Islet precursor cell (in vitro differentiated cells): ENCODE results near the gene PNPT1.
"Not testable (repeated sequence)": the region's sequence is repeated elsewhere in the genome, so short reads cannot be mapped to it uniquely, and the experiment has no call there.

Experiments
- DNase-seq: peaks from one replicate; pipeline ENCODE4 v3.0.0-alpha.2; 2018

The PNPT1 gene

DNA sequence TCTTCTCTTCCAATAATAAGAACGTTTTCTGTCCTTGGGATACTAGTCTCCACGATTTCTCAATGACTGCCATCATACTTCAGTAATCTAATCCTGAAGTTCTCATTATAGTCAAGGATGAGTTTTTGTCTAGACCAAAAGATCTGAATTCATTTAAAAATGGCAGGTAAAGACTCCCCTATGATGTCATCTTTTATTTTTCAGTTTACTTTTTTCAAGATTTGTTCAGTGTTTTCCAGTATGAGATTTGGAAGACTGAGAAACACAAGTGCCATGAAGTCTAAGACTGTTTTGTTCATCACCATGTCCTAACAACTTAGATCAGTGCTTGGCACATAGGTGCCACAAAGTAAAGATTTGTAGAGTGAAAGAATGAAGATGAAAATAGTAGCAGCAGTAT lies 40.4 kb downstream of the PNPT1 start:
- DNase-seq, result no peak

DNA sequence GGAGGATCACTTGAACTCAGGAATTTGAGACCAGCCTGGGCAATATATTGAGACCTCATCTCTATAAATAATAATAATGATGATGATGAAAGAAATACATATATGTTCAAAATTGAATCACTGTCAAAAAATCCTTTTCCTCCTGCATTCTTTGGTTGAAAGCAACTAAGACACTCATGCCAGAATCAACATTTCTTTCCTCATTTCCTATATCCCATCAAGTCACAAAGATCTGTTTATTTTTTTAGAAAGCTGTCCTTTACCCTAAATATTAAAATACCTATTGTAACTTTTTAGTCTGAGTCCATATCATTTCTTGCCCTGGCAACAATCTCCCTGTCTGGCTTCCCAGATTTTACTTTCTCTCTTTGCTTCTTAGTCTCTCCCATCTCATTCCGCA lies 44.4 kb downstream of the PNPT1 start:
- no peak for DNase-seq

DNA sequence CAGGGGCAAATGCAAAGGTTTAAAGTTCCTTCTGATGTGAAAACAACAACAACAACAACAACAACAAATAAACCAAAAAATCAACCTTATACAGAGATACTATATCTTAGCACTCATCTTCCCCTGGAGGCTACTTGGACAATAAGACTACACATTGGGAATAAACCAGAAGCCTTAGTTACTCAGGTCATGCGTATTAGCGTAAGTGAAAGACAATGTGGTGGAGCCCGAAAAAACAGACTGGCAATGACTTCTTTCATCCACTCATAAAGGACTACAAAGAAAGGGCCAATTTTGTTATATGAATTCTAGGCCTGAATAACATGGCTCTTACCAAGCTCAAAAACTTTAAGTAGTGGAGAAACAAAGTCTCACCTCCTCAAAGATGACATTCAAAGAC lies 56.8 kb downstream of the PNPT1 start:
- no peak for DNase-seq

DNA sequence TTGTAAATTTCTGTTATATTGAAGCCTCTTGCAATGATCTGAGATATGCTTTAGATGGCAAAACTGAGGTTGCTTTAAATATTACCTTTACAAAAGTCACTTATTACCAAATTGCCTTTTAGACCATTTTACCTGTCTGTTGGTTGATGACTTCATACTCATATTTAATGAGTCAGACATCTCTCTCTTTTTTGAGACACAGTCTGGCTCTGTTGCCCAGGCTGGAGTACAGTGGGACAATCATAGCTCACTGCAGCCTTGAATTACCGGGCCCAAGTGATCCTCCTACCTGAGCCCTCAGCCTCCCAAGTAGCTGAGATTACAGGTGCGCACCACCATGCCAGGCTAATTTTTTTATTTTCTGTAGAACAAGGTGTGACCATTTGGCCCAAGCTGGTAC lies 64.7 kb downstream of the PNPT1 start:
- no peak for DNase-seq

DNA sequence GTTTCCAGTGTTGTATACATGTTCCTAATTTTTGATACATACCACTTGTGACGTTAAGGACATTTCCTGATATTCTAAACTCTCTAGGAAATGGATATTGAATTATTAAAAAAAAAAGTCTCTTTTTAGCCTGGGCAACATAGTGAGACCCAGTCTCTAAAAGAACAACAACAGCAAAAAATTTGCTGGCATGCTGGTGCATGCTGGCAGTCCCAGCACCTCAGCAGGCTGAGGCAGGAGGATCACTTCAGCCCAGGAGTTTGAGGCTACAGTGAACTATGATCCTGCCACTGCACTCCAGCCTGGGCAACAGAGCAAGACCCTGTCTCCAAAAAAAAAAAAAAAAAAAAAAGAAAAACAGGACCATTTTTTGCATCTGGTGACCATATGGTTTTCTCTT lies 65.7 kb downstream of the PNPT1 start:
- DNase-seq, result no peak

DNA sequence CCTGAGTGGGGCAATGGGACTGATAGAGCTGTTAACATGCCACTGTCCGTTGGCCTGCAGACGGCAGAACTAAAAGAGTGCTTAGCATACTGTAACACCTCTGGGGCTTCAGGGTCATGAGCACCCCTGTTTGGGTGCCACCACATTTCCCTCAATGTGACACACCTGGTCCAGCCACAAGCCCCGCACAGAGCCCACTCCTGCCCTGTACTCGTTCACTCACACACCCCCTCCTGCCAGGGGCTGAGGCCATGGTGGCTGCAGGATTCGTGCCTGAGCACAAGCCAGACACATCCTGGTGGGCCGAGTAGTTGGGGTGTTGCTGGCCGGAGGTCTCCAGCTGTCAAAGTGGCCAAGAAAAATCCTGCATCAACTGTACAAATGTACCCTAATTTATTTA lies 71.8 kb downstream of the PNPT1 start:
- DNase-seq, result no peak

DNA sequence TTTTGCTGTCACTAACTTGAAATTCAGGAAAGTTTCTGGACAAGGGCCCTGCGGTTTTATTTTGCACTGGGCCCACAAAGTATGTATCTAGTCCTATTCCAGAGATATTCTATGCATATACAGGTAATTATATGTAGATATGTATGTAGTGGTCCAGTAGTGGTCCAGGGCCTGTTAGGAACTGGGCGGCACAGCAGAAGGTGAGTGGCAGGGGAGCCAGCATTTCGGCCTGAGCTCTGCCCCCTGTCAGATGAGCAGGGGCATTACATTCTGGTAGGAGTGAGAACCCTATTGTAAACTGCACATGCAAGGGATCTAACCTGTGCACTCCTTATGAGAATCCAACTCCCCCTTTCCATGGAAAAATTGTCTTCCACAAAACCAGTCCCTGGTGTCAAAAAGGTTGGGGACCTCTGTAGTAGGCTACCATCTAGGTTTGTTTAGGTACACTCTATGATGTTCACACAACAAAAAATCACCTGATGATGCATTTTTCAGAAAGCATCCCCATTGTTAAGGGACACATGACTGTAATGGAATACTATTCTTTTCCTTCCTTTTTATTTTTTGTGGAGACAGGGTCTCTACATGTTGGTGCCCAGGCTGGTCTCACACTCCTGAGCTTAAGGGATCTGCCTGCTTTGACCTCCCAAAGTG lies 73.4 kb downstream of the PNPT1 start:
- DNase-seq, result no peak

DNA sequence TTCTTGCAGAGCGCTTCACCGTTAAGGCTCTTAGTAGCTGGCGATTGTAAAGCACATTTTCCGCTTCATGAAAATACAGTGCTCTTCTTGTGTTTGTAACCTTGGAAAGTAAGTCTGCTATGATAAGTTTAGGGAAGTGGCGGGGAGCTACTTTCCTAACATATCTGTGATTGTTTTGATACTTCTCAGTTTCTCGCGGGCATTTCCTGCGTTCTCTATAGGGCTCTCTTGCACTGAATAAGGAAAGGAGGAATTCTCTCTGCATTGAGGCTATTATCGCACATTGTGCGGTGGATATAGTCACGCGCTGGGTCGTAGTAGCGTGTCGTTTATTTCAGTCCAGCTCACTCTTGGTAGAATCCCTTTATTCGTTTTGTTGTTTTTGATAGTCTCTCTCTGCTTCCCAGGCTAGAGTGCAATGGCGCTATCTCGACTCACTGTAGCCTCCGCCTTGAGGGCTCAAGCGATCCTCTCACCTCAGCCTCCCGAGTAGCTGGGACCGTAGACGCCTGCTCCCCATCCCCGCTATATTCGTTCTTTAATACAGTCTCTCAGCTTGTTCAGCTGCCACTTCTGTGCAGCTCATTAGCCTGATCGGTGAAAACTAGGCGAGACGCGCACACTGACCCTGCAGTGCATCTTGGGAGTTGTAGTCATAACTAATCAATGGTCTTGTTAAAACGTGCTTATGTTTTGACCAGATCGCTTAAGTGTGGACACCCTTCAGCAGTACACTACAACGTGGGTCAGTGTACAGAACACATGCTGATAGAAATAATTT lies 75.2 kb downstream of the PNPT1 start:
- peak; percentile 64 for DNase-seq

DNA sequence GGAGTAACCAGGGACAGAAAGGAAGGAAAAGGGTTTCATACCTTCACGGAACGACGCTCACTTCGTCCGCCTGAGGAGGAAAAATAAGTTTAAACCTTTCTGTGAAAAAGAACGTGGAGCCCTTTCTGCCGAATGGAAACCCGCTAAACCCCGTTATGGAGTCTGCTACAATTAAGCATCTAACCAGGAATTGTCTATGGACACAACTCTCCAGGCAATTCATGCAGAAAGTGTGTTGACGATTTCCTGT lies 75.7 kb downstream of the PNPT1 start:
- no peak for DNase-seq

DNA sequence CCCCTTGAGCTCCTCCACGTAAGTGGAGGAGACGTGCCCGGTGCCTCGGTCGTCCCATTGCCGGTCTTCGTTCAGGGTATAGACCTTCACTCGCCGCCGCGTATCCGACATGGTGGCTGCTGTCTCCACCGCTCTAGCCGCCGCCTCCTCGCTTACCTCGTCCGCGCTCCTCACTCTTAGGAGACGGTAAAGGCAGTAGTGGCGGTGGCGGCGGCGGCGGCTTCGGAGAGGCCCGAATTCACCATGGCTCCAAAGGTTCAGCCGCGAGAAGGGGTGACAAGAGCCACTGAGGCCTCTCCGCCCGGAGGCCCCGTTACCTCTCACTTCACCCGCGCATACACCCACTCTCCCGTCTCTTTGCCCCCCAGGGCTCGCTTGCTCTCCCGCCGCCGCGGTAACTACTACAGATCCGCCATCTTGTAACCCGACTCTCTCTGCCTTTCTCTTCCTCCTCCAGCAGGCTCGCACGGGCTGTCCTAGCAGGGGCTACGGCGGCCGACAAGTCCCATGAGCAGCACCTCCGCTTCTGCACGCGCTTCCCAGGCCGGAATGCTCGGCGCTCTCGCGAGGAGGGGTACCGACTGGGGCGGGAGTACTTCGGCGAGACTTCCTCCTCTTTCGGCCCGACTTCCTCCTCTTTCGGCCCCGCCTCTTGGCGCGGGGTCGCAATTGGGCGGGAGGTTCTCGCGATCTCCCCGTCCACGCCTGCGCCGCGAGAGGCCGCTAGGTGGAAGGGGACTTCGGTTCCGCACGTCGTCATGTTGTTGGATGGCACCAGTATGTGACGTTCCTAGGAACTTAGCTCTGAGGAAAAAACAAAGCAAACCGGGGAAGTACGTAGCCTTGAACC lies 76.2 kb downstream of the PNPT1 start, which contains the start of gene PPP4R3B:
PPP4R3B (minus strand) TSS at position 448 of the 850 bp plus-strand sequence; CDS start at position 111, 337 bp downstream.
- peak; percentile 100 for DNase-seq

DNA sequence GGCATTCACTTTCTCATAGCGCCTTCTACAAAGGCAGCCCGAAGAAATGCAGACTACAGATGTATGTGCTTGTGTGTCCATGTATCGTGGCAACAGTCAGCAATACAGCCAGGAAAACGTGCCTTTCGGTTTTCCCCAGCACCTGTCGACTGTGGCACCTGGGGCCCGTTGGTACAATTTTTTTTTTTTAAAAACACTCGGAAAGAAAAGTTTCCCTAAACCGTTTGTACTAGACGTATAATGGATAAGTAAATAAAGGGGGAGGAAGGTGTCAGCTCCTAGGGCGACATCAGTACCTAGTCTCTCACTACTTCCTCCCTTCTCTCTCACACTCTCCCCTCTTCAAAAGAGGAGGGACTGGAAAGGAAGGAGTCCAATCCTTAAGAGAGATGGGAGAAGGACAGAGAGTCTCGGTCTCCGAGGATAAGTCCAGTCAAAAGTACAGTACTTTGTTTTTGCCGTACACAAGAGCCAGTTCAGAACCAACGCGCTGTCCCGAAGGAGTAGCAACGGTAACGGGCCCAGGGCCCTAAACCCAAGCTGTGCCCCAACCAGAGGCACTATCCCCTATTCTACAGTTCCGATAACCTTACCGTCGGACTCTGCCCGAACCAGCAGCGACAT lies 77.0 kb downstream of the PNPT1 start:
- DNase-seq, result peak; percentile 54

DNA sequence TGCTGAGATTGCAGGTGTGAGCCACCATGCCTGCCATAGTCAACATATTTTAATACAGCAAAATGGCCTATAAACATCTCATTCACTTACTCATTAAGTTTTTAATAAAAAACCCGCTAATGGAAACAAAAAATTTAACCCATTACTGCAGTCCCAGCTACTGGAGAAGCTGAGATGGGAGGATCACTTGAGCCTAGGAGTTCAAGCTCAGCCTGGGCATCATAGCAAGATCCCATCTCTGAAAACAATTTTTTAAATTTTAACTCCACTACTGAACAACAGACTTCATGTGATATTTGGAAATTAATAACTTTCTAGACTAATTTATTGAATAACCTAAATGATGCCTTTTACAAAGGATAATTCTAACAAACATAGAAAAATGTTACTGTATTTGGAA lies 81.6 kb downstream of the PNPT1 start:
- no peak for DNase-seq

DNA sequence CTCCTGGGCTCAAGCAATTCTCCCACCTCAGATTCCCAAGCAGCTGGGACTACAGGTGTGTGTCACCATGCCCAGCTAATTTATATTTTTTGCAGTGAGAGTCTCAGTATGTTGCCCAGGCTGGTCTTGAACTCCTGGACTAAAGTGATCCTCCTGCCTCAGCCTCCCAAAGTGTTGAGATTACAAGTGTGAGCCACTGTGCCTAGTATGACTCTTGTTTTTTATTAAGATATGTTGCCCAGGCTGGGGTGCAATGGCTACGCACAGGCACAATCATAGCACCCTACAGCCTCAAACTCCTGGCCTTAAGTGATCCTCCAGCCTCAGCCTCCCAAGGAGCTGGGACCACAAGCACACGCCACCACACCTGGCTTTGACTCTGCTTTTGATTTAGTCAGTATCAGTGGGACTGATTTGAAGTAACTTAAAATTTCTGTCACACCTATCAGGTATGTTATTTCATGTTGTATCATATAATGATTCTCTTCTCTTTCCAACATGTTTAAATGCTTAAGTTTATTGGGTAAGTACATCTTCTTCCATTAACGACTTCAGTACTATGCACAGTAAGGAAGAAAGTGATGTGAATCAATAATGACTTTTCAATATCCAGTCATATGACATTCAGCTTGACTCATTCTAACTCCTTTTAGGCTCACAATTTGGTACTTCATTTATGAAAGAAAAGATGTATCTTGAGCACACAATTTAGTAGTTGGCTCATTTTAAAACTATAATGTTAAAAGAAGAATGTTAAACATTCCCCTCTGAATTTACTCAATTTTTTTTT lies 82.5 kb downstream of the PNPT1 start:
- no peak for DNase-seq

DNA sequence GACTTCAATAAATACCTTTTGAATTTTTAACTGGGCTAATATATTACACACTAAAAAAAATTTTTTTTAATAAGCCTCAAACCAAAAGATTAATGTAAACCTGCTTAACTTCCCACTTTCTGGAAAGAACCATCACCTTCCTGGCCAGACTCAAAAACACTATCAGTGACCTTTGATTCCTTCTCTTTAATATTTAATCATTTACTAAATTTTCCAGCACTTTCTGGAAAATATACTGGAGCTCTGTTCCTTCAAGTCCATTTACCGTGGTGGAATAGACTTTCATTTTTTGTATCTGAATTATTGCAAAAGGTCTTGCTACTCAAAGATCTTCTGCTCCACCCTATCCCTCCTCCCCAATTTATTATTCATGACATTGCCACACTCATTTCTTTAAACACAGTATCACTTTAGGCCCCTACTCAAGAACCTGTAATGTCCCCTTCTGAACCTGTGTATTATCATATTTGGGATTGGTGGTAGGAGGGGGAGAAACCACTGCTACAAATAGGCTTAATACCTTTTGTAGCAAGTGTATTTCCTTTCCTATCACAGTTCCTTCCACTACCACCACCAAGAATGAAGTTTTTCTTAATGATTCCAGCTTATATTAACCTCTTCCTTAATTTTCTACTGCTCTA lies 83.6 kb downstream of the PNPT1 start:
- DNase-seq, result no peak

DNA sequence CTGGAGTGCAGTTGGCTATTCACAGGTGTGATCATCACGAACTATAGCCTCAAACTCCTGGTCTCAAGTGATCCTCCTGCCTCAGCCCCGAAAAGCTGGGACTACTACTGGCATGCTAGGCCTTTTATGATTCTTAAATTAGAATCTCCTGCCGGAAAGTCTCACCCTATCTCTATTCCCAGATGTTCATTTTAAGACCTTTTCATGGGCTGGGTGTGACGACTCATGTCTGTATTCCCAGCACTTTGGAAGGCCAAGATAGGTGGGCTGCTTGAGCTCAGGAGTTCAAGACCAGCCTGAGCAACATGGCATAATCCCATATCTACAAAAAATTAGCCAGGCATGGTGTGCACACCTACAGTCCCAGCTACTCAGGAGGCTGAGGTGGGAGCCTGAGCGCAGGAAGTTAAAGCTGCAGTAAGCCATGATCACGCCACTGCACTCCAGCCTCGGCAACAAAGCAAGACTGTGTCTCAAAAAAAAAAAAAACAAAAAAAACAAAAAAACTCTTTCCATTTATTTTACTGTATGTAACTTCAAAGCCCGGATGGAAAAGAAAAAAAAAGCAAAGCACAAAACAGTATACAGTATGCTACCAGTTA lies 84.3 kb downstream of the PNPT1 start:
- no peak for DNase-seq

DNA sequence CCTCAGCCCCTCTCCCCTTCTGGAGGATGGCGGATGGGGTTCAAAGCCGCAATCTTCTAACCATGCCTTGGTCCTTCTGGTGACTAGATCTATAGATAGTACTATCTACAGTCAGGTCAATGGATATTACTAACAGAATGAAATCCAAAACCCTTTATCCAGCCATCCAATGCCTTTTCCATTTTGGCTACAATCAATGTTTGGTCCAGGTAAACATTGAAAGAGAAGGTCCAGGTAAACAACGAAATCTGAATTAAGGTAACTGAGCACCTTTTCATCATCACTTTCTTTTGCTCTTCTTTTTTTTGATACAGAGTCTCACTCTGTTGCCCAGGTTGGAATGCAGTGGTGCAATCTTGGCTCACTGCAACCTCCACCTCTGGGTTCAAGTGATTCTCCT lies 85.9 kb downstream of the PNPT1 start:
- no peak for DNase-seq

DNA sequence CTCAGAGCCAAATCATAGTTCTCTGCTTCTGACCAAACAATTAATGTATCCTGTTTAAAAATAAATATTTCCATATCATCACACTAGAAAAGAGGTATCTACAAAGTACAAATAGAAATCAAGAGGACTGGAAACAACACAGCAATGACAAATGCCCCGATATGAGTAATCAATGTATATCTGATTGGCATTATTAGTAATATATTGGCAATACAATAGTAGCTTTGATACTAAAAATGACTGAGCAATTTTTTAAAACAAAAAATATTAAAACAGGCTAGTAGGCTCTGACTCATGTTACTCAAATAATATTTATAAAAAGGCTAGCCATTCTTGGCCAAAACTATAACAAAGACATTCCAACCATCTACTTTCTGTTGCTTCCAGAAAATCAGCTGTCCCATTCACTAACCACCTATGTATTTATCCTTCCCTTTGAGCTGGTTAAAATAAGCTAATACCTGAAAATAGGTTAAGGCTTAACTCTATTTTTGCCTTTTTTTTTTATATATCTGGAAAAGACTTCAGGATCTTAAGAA lies 89.5 kb downstream of the PNPT1 start:
- no peak for DNase-seq

DNA sequence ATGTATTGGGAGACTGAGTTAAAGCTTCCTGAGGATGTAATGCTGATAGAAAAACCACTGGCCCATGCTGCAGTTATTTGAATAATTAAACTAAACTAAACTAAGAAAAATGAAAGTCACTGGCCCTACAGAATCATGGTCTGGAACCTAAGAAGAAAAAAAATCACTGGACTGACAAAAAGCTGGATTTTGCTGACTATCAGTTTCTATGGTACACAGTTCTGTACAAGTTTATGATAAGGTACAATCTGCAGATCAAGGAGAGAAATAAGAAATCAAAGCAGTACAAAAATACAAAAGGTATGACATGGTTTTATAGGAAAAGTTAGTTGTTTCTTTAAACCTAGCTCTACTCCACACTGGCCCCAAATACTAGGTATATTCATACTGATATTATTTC lies 91.8 kb downstream of the PNPT1 start:
- no peak for DNase-seq

DNA sequence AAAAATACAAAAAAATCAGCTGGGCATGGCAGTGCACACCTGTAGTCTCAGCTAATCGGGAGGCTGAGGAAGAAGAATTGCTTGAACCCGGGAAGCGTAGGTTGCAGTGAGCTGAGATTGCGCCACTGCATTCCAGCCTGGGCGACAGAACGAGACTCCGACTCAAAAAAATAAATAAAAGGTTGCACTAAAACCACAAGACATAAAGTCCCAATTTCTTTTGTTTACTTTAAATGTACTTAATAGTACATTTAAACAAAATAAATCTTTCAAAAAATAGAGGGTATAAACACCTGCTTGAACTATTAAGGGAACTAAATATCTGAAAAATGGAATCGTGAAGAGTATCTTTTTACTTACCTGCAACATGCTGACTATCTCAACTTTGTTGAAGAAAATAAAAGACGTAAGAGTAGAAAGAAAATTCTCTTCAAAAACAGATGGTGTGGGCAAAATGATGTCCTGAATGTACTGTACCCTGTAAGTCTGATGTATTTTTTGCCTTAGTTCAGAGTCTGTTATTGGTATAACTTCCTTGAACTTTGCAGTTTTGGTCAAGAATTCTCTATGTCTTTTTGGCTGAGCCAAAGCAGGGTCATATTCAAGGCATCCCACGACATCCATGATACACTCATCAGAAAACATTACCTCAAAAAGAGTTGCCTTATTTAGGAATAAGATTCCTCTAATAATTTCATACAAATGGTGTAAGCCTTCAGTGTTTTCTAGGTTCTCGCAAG lies 95.4 kb downstream of the PNPT1 start:
- DNase-seq, result no peak

DNA sequence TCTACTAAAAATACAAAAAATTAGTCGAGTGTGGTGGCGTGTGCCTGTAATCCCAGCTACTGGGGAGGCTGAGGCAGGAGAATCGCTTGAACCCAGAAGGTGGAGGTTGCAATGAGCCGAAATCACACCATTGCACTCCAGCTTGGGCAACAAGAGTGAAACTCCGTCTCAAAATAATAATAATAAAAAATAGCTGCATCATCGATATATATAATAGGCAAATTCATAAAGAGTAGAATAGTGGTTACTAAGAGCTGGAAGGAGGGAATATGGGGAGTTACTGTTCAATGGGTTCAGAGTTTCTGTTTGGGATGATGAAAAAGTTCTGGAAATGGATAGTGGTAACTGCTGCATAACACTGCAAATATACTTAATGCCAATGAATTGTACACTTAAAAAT lies 96.8 kb downstream of the PNPT1 start:
- not testable (repeated sequence) for DNase-seq

DNA sequence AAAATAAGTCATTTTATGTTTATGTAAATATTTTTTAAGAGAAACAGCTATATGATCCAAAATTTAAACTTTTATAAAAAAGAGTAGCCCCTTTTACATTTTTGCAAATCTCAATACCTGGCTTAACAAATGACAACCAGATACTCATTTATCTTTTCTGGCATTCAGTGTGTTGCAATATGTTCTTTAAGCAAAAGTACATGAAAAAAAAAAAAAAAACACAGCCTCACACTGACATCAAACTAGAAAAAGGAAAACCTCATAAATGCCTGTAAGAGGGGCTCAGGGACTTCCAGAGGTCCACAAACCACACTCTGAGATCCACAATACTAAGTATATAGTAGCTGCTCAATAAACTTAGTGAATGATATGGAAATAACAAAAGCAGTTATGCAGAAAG lies 98.1 kb downstream of the PNPT1 start:
- DNase-seq, result no peak
